ENCODE results near the gene SF3A1.
"Not testable (repeated sequence)": the region's sequence is repeated elsewhere in the genome, so short reads cannot be mapped to it uniquely, and the experiment has no call there.

The SF3A1 gene

GRCh38 chr22:30347255-30347892 lies 9.3 kb downstream of the SF3A1 start:
- DNase-seq = no peak

GRCh38 chr22:30344447-30345200 lies 12.1 kb downstream of the SF3A1 start:
- DNase-seq = no peak

- DNase-seq = no peak
Observed at GRCh38 chr22:30340911-30341685, 15.6 kb downstream of the SF3A1 start.

- DNase-seq = no peak
Observed at GRCh38 chr22:30338802-30339201, 17.9 kb downstream of the SF3A1 start.

- not testable (repeated sequence) for DNase-seq
Observed at GRCh38 chr22:30338341-30338740, 18.4 kb downstream of the SF3A1 start.

- DNase-seq = no peak
Observed at GRCh38 chr22:30337461-30337778, 19.3 kb downstream of the SF3A1 start.

- DNase-seq = no peak
Observed at GRCh38 chr22:30336752-30337460, 19.8 kb downstream of the SF3A1 start.

GRCh38 chr22:30335236-30335635 lies 21.5 kb downstream of the SF3A1 start:
- no peak for DNase-seq

- no peak for DNase-seq
Observed at GRCh38 chr22:30334646-30335045, 22.0 kb downstream of the SF3A1 start.

- DNase-seq = no peak
Observed at GRCh38 chr22:30333707-30334087, 23.0 kb downstream of the SF3A1 start.

- DNase-seq = no peak
Observed at GRCh38 chr22:30332994-30333706, 23.5 kb downstream of the SF3A1 start.

GRCh38 chr22:30332551-30332950 lies 24.1 kb downstream of the SF3A1 start:
- no peak for DNase-seq

- DNase-seq = no peak
Observed at GRCh38 chr22:30328466-30329049, 28.1 kb downstream of the SF3A1 start.

GRCh38 chr22:30327864-30328345 lies 28.8 kb downstream of the SF3A1 start:
- no peak for DNase-seq

GRCh38 chr22:30326706-30327362 lies 29.9 kb downstream of the SF3A1 start, which contains the start of gene TBC1D10A:
TBC1D10A (minus strand) TSS chr22:30326941; CDS start chr22:30326881, 60 bp downstream.
- DNase-seq = peak; percentile 49 to 61

GRCh38 chr22:30326255-30326705 lies 30.4 kb downstream of the SF3A1 start:
- no peak for DNase-seq

GRCh38 chr22:30325724-30326254 lies 30.9 kb downstream of the SF3A1 start:
- DNase-seq = no peak

GRCh38 chr22:30325065-30325720 lies 31.5 kb downstream of the SF3A1 start:
- DNase-seq = no peak

GRCh38 chr22:30324014-30324730 lies 32.5 kb downstream of the SF3A1 start:
- DNase-seq = no peak

GRCh38 chr22:30323246-30323645 lies 33.4 kb downstream of the SF3A1 start:
- no peak for DNase-seq
